ENCODE measurements around the gene OR9A4.

OR9A4 gene

GRCh38 chr7:141916099-141916498, at the start of gene OR9A4:
Gene OR9A4 (plus strand): TSS chr7:141916399. CDS start chr7:141918876, 2,477 bp downstream.
- Histone ChIP-seq H3K27ac (ENCODE audit: low read length) (no peak within 1 kb of the TSS), H3K4me2 (ENCODE audit: insufficient read depth, low read length) (no peak within 1 kb of the TSS), H3K79me2 (ENCODE audit: insufficient read depth, low read length) (no peaks in the 10 kb centered on the region), H3K9ac (ENCODE audit: low read depth, low read length) (no peak within 1 kb of the TSS), H2AFZ (ENCODE audit: low read depth, low read length) (no peak within 1 kb of the TSS), H3K36me3 (ENCODE audit: insufficient read depth, low read length) (no peaks in the 10 kb centered on the region), H4K20me1 (ENCODE audit: insufficient read depth, low read length) (no peaks in the 10 kb centered on the region), H3K9me3 (ENCODE audit: insufficient read depth, low read length, severe bottlenecking) (no peaks in the 10 kb centered on the region), H3K4me3 (ENCODE audit: low read depth in 1 of 2, low read length in 2 of 2) (no peak within 1 kb of the TSS), H3K4me1 (ENCODE audit: insufficient read depth, low read length) (no peaks in the 10 kb centered on the region), H3K27me3 (ENCODE audit: insufficient read depth, low read length, poor library complexity) (peaks cover 9% of the 10 kb centered on the region)
- no peak for DNase-seq
- ATAC-seq (ENCODE audit: insufficient read depth, low read depth): no peak
- TF ChIP-seq EZH2 (IDR thresholded peaks at IDR 0.05; ENCODE audit: borderline replicate concordance, low read depth, low read length, severe bottlenecking) (no peak), CTCF (IDR thresholded peaks at IDR 0.05; ENCODE audit: borderline replicate concordance, extremely low read depth, low read length, poor library complexity, severe bottlenecking) (no peak)

GRCh38 chr7:141866974-141867373, 49.2 kb upstream of the OR9A4 start:
- H4K20me1 ChIP-seq (ENCODE audit: insufficient read depth, low read length): no peaks in the 10 kb centered on the region
- no peak overlapping the region for H3K4me3 ChIP-seq (ENCODE audit: low read depth in 1 of 2, low read length in 2 of 2)
- H3K27ac ChIP-seq (ENCODE audit: low read length): no peak overlapping the region
- H3K79me2 ChIP-seq (ENCODE audit: insufficient read depth, low read length): no peaks in the 10 kb centered on the region
- no peaks in the 10 kb centered on the region for H3K9me3 ChIP-seq (ENCODE audit: insufficient read depth, low read length, severe bottlenecking)
- H3K27me3 ChIP-seq (ENCODE audit: insufficient read depth, low read length, poor library complexity): no peaks in the 10 kb centered on the region
- no peaks in the 10 kb centered on the region for H3K36me3 ChIP-seq (ENCODE audit: insufficient read depth, low read length)
- TF ChIP-seq EZH2 (IDR thresholded peaks at IDR 0.05; ENCODE audit: borderline replicate concordance, low read depth, low read length, severe bottlenecking): no peak
- no peak for TF ChIP-seq CTCF (IDR thresholded peaks at IDR 0.05; ENCODE audit: borderline replicate concordance, extremely low read depth, low read length, poor library complexity, severe bottlenecking)
- no peaks in the 10 kb centered on the region for H3K4me1 ChIP-seq (ENCODE audit: insufficient read depth, low read length)
- H2AFZ ChIP-seq (ENCODE audit: low read depth, low read length): no peak overlapping the region
- H3K4me2 ChIP-seq (ENCODE audit: insufficient read depth, low read length): no peak overlapping the region
- no peak for DNase-seq
- no peak overlapping the region for H3K9ac ChIP-seq (ENCODE audit: low read depth, low read length)
- no peak for ATAC-seq (ENCODE audit: insufficient read depth, low read depth)

- H3K36me3 ChIP-seq (ENCODE audit: insufficient read depth, low read length): no peaks in the 10 kb centered on the region
- no peaks in the 10 kb centered on the region for H3K4me1 ChIP-seq (ENCODE audit: insufficient read depth, low read length)
- no peak overlapping the region for H2AFZ ChIP-seq (ENCODE audit: low read depth, low read length)
- ATAC-seq (ENCODE audit: insufficient read depth, low read depth) (no peak), DNase-seq (no peak)
- no peaks in the 10 kb centered on the region for H3K9me3 ChIP-seq (ENCODE audit: insufficient read depth, low read length, severe bottlenecking)
- no peak overlapping the region for H3K9ac ChIP-seq (ENCODE audit: low read depth, low read length)
- no peak for TF ChIP-seq CTCF (IDR thresholded peaks at IDR 0.05; ENCODE audit: borderline replicate concordance, extremely low read depth, low read length, poor library complexity, severe bottlenecking)
- TF ChIP-seq EZH2 (IDR thresholded peaks at IDR 0.05; ENCODE audit: borderline replicate concordance, low read depth, low read length, severe bottlenecking): no peak
- H4K20me1 ChIP-seq (ENCODE audit: insufficient read depth, low read length): no peaks in the 10 kb centered on the region
- no peaks in the 10 kb centered on the region for H3K79me2 ChIP-seq (ENCODE audit: insufficient read depth, low read length)
- no peaks in the 10 kb centered on the region for H3K27me3 ChIP-seq (ENCODE audit: insufficient read depth, low read length, poor library complexity)
- H3K4me2 ChIP-seq (ENCODE audit: insufficient read depth, low read length): no peak overlapping the region
- H3K27ac ChIP-seq (ENCODE audit: low read length): no peak overlapping the region
- H3K4me3 ChIP-seq (ENCODE audit: low read depth in 1 of 2, low read length in 2 of 2): no peak overlapping the region
Observed at GRCh38 chr7:141872931-141873330, 43.3 kb upstream of the OR9A4 start.

- Histone ChIP-seq H3K9ac (ENCODE audit: low read depth, low read length) (no peak overlapping the region), H3K27ac (ENCODE audit: low read length) (no peak overlapping the region), H2AFZ (ENCODE audit: low read depth, low read length) (no peak overlapping the region), H3K4me2 (ENCODE audit: insufficient read depth, low read length) (no peak overlapping the region), H3K4me1 (ENCODE audit: insufficient read depth, low read length) (no peaks in the 10 kb centered on the region), H3K9me3 (ENCODE audit: insufficient read depth, low read length, severe bottlenecking) (no peaks in the 10 kb centered on the region), H4K20me1 (ENCODE audit: insufficient read depth, low read length) (no peaks in the 10 kb centered on the region), H3K27me3 (ENCODE audit: insufficient read depth, low read length, poor library complexity) (no peaks in the 10 kb centered on the region), H3K4me3 (ENCODE audit: low read depth in 1 of 2, low read length in 2 of 2) (no peak overlapping the region), H3K79me2 (ENCODE audit: insufficient read depth, low read length) (no peaks in the 10 kb centered on the region), H3K36me3 (ENCODE audit: insufficient read depth, low read length) (no peaks in the 10 kb centered on the region)
- TF ChIP-seq CTCF (IDR thresholded peaks at IDR 0.05; ENCODE audit: borderline replicate concordance, extremely low read depth, low read length, poor library complexity, severe bottlenecking): no peak
- no peak for TF ChIP-seq EZH2 (IDR thresholded peaks at IDR 0.05; ENCODE audit: borderline replicate concordance, low read depth, low read length, severe bottlenecking)
- no peak for DNase-seq
- ATAC-seq (ENCODE audit: insufficient read depth, low read depth): no peak
Observed at GRCh38 chr7:141874787-141875186, 41.4 kb upstream of the OR9A4 start.
